IPS-18c (cell line): ENCODE measurements around the gene PCNX3.

Experiments
- H3K4me3 ChIP-seq: 2 replicates; pipeline ENCODE4 v1.7.0; 2013; ENCODE audit warnings: low read depth, mild to moderate bottlenecking, low read length, moderate library complexity; ENCODE audit not compliant: insufficient read depth
- H3K9me3 ChIP-seq: one replicate; pipeline ENCODE4 v1.6.1; 2013; ENCODE audit warnings: mild to moderate bottlenecking, low read length, moderate library complexity; ENCODE audit not compliant: control insufficient read depth, insufficient read depth

Gene PCNX3

DNA sequence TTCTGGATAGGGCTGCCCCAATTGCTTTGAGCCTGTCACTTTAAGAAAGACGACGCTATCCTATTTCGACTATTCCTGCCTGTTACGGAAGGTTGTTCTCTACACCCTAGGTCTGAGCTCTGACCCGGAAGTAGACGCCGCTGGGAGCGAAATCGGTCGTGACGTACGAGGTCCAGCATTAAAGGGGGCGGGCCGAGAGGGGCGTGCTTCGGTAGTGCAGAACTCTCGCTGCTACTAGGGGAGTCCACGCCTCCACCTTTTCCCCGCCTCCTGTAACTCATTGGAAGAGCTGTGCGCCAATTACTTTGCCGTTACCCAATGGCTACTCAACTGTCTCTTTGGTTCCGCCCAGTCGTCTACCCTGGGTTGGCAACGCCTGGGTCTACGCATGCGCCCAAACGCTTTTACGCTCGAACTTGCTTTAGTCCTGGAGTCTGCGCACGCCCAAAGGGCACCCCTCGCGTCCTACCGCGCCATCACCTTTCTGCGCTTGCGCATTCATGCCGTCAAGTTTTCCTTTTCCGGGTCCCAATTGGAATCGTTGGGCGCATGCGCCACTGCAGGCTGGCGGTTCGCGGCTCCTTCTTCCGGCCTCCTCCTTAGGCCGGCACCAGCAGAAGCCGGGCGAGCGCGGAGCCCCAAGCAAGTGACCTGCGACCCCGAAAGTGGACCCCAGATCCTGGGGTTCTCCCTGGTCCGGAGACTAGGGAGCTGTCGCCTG lies at the start of gene PCNX3:
TSS of gene PCNX3 (plus strand) at position 548 of the 721 bp plus-strand sequence. CDS start 536 bp downstream, outside the sequence.
- Histone ChIP-seq H3K9me3 (peaks cover 3% of the 10 kb centered on the region), H3K4me3 (peak within 1 kb of the TSS; percentile 89)

DNA sequence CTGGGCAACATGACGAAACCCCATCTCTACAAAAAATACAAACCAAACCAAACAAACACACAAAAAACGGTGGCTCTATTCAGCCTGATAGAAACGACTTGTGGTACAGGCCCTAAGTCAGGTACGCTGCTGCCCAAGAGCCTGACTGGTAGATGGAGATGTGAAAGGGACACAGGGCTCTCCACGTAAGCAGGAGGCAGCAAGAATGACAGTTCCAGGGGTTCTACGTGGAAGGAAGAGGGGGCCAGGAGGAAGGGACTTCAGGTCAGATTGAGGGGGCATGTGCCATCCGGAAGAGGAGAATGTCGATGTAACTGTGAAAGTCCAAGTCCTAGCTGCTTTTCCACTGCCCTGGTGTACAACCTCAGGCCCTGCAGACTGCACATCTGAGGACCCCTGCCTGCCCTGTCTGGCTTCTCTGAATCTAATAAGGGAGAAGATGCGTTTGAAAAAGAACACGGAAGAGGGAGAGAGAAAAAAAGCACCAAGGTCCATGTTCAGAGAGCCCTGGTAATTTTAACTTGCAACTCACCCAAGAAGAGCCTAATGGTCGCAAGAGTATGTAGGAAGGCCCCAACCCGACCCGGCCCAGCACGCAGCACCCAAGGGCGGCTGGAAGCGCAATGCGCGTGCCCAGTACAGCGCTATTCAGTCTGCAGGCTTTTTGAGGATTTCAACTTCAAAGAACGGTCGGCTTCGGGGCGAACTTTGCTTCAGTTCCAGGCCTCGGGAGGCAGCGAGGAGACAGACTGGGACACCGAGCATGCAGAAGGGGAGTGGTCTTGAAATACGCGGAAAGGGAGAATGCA lies 46.2 kb upstream of the PCNX3 start:
- Histone ChIP-seq H3K4me3 (peak overlapping the region; percentile 99), H3K9me3 (no peaks in the 10 kb centered on the region)

DNA sequence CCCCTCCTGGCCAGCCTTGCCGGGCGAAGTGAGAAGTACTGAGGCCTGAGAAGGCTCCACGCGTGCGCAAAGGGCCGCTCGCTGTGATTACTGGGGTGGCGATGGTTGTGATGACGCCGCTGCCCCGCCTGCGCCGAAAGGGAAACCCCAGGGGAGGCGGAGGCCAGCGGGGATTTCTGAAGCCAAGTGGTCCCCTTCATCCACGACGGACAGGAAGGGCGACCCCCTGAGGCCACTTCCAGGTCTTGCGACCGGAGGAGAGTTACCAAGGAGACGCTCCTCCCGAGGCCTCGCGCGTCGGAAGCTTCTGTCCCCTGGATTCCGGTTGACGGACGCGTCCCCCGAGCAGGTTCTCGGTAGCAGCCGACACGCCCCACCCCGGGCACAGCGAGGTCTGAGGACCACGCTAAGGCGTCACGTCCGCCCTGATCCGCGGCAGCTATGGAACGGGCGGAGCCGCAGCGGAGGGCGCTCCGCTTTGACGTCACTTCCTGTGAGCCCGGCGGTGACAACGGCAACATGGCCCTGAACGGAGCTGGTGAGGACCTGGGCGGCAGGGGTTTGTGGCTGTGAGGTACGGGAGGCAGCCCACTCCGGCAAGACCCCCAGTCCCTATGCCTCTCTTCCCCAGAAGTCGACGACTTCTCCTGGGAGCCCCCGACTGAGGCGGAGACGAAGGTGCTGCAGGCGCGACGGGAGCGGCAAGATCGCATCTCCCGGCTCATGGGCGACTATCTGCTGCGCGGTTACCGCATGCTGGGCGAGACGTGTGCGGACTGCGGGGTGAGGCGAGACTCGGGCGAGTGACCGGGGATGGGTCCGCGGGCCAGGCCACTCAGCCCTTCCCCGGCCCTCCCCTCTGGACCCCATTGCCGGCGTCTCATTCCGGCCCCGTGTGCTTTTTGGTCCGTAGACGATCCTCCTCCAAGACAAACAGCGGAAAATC lies 45.3 kb upstream of the PCNX3 start, which contains the start of gene ZNRD2:
TSS of gene ZNRD2 (plus strand) at position 505 of the 946 bp plus-strand sequence. CDS start at position 520, 15 bp downstream.
- peak within 1 kb of the TSS; percentile 99 for H3K4me3 ChIP-seq
- no peaks in the 10 kb centered on the region for H3K9me3 ChIP-seq

DNA sequence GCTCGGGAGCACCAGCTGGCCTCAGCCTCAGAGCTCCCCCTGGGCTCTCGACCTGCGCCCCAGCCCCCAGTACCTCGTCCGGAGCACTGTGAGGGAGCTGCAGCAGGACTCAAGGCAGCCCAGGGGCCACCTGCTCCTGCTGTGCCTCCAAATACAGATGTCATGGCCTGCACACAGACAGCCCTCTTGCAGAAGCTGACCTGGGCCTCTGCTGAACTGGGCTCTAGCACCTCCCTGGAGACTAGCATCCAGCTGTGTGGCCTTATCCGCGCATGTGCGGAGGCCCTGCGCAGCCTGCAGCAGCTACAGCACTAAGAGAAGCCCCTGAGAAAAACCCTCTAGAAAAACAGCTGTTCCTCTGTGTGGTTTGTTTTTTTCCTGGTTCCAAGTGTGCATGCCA lies 44.2 kb upstream of the PCNX3 start:
- peak overlapping the region; percentile 99 for H3K4me3 ChIP-seq
- no peaks in the 10 kb centered on the region for H3K9me3 ChIP-seq

DNA sequence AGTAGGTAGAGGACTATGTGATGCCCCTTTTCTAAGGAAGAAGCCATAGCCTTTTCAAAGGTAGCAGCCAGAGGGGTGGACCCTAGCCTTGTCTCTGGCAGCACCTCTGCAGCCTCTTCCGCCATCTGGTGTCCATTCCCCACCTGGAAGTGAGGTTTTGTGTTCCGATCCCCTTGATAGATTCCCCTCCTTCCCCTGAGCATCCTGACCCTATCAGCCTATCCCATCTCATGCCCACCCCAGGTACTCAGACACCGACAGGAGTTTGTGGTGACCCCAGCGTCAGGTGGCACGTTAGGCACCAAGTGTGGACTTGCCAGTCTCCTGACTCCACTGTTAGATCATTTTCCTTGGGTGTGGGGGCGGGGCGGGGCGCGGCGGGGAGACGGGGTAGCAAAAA lies 43.6 kb upstream of the PCNX3 start:
- H3K4me3 ChIP-seq, result peak overlapping the region; percentile 99; the same call in 1 of the 2 replicates
- H3K9me3 ChIP-seq, result no peaks in the 10 kb centered on the region

DNA sequence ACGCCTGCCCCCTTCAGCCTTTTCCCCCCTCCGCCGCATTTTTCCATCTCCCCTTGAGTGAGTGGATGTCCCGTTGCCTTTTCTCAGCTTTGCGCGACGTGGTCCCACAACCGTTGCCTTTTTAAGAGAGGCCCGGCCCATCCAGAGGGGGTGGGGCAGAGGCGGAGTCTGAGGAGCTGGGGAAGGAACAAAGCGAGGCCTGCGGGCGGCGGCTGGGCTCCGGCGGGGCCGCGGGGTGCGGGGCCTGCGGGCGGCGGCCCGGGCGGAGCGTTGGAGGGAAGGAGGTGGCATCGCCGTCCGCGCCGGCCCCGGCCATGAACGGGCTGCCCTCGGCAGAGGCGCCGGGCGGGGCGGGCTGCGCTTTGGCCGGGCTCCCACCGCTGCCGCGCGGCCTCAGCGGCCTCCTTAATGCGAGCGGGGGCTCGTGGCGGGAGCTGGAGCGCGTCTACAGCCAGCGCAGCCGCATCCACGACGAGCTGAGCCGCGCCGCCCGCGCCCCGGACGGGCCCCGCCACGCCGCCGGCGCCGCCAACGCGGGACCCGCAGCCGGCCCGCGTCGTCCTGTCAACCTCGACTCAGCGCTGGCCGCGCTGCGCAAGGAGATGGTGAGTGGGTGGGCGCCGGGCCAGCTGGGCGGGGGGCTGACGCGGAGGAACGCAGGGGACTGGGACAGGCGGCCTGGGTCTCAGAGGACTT lies 43.1 kb upstream of the PCNX3 start, which contains the start of gene FAM89B:
TSS of gene FAM89B (plus strand) at position 183 of the 696 bp plus-strand sequence. CDS start at position 315, 132 bp downstream.
- Histone ChIP-seq H3K4me3 (peak within 1 kb of the TSS; percentile 99), H3K9me3 (no peaks in the 10 kb centered on the region)

DNA sequence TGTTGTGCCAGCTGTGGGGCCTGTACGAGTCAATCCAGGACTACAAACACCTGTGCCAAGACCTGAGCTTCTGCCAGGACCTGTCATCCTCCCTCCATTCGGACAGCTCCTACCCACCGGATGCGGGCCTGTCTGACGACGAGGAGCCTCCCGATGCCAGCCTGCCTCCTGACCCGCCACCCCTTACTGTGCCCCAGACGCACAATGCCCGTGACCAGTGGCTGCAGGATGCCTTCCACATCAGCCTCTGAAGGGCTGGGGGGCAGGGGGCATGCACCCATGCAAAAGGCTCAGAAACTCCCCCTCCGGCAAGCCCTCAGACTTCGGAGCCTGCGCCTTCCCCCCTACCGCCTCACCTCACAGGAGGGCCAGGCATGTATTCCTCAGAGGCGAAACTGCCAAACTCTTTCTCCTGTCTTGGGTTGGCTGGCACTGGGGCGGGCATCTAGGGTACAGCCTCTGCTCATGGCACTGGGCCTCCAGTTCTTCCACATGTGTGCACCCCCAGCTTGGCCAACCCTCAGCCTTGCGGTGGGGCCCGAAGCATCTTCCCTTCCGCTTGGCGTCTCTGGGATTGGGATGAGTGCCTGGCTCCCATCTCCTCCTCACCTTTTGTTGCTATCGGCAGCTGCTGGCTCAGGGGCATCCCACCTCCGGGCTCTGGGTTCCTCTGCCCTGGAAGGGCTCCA lies 42.0 kb upstream of the PCNX3 start:
- Histone ChIP-seq H3K4me3 (no peak overlapping the region; the same call in 1 of the 2 replicates), H3K9me3 (no peaks in the 10 kb centered on the region)

DNA sequence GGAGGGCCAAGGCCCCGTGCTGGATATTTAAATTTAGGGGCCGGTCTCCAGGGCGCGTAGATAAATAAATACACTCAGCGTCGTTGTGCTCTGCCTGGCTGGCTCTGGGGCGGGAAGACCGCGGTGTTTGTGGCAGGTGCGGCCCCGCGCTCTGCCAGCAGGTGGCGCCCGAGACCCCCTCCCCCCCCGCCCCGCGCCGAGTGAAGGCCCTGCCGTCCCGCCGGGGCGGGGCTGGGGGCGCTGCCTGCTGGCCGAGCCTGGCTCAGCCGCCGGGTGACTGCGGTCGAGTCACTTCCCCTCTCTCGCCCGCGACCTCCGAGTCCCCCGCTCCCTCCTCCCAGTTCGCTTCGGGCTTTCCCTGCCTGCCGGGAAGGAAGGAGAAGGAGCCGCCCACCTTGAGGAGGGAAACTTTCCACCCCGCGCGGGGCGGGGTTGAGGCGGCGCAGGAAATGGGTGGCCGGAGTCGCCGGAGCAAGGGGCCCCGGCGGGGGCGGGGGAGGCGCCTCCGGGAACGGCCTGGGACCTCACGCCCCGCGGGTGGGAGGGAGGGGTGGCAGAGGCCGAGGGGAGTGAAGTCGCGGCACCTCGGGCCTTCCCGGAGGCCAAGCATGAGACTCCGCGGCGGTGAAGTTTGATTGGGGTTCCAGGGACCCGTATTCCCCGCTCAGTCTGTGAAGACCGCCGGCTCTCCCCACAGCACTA lies 41.3 kb upstream of the PCNX3 start:
- peak overlapping the region; percentile 47; the same call in 1 of the 2 replicates for H3K4me3 ChIP-seq
- no peaks in the 10 kb centered on the region for H3K9me3 ChIP-seq

DNA sequence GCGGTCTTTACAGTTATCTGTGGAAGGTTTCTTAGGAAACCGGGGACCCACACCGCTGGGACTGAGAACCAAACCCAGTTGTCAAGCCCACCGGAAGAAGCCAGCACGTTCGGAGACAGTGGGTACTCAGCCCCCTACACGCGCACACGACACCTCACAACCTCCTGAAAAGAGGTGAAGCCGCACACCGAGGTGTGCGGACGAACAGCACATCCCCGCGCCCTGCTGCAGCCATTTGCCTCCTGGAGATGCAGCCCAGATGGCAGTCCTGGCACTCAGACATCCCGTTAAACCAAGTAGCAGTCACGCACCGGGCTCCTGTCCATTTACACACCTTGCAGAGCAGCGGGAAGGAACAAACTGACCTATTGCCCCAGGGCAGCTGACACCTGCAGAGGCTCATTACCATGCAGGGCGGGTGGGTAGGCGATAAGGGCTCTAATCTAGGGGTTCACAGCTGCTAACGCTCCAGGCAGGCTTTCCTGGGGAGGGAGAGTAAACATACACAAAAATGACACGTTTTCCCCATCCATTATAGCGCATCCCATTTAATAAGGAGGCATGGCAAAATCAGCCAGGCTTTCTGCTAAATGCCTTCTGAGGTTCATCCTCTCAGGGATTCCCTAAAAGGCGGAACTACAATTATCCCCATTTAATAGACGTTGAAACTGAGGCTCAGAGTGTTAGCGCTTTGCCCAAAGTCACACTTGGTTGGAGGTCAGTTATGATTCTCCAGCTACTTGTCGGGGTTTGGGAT lies 40.6 kb upstream of the PCNX3 start:
- peak overlapping the region; percentile 46 for H3K4me3 ChIP-seq

DNA sequence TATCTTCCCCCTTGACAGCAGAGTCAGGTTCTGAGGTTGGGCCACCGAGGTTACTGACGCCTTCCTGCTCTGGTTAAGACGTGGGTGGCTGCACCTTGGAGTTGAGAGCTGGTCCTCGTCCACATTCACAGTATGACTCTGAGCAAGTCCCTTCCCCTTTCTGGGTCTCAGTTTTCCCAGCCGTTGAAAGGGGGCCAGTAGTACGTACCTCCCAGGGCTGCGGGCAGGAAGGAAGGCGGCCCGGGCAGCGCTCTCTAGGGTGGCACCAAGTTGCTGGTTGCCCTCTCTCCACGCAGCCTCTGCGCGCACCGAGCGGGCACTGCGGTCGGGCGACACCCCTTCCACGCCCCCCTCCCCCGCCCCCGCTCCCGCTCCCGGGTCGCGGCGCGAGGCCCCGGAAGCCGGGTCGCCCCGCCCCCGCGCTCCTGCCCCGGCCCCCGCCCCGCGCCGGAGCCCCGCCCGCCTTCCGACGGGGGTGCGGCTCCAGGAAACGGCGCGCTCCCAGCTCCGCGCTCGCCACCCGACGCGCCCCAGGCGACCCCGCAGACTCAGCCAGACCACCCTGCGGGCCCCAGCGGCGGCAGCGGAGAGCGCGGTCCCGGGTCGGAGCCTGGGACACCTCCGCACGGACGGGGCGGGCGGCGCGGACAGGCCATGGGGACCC lies 39.9 kb upstream of the PCNX3 start, which contains the start of gene EHBP1L1:
TSS of gene EHBP1L1 (plus strand) at position 486 of the 664 bp plus-strand sequence. CDS start 250 bp downstream, outside the sequence.
- H3K9me3 ChIP-seq, result peaks cover 2% of the 10 kb centered on the region
- peak within 1 kb of the TSS; percentile 46 for H3K4me3 ChIP-seq

More for the DNA sequence above, 40.6 kb upstream of the PCNX3 start:
- H3K9me3 ChIP-seq, result no peaks in the 10 kb centered on the region

DNA sequence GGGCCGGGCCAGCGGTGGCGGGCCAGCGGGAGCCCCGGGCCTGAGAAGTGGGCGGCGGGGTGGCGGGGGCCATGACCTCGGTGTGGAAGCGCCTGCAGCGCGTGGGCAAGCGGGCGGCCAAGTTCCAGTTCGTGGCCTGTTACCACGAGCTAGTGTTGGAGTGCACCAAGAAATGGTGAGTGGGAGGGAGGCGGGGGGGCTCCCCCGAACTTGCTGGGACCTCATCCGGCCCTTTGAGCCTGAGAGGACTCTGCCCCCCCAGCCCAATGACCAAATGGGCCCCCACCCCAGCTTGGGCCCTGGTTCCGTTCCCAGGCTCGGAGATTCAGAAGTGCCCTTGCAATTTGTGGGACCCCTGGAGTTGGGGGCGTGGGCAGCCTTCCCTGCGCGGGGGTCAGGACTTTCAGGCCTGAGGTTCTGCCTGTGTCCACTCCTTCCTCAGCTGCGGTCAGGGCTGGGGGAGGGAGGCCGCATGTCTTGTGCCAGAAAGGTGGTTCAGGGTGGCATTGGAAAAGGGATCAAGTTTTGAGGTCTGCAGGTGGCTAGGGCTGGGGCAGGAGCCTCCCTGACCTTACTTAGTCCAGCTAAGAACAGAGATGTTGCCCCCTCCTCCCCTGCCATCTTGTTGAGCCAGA lies 39.2 kb upstream of the PCNX3 start:
- peaks cover 2% of the 10 kb centered on the region for H3K9me3 ChIP-seq
- peak overlapping the region; percentile 46 for H3K4me3 ChIP-seq

DNA sequence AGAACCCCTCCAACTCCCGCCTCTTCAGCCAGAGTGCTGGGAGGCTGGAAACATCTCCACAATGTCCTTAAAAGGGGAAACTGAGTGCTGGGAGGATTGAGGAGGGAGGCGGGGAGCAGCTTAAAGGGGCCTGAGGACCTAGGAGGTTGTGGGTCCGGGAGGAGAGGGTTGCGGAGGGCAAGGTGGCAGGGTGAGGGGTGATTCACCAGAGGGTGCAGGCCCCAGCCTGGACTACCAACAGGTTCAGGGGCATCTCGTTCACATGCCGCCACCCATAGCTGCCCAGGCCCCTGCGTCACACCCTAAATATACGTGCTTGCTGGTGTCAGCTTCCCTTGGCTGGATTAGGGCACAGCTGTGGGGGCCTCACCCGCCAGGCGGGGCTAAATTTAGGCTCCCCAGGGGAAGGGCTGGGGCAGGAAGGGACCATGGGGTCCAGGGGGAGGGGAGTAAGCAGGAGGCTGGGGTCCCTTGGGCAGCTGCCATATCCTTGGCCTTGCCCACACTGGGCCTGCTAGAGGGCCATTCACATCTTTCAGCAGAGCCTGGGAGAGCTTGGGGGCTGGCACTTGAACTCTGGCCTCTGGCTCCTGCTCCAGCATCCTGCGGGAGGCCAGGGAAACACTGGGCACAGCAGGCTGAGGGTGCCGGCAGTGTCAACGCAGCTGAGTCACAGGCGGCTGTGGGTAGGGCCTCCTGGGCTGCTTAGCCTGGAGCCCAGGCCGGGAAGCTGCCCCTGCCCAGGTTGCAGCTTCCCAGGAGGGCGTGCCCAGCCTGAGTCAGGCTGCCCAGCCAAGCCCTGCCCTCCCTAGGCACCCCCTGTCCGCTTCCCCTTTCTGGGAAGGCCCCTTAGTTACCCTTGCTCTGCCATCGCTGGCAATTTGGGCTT lies 38.5 kb upstream of the PCNX3 start:
- Histone ChIP-seq H3K9me3 (peaks cover 2% of the 10 kb centered on the region), H3K4me3 (0 out of 2 replicates have a peak overlapping the region, but pooled peaks have one; percentile 46)

DNA sequence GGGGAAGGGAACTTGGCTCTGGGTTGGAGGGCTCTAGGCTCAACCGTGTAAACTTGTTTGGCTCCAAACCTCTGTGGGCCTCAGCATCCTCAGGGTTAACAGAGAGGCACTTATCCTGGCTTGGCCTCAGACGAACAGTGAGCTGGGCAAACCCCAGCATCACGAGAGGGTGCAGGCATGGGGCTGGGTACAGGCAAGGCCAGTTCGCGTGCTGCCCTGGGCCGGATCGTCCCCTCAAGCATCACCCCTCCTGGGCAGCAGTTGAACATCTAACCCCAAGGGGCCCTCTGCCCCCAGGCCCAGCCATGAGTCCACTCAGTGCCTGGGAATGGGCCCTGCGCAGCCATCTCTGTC lies 37.8 kb upstream of the PCNX3 start:
- Histone ChIP-seq H3K4me3 (no peak overlapping the region), H3K9me3 (peaks cover 2% of the 10 kb centered on the region)
